T-helper 17 cell (primary cell): ENCODE measurements around the gene PRKRA. TPM values are rescaled to one million over a fixed set of nuclear protein-coding genes. Genes with fewer than 3 reads are reported as not detected.

Source experiments
- ATAC-seq: fragments of 150-1000 bp; cut with Tn5 transposase; 2 replicates; pipeline ENCODE4 v1.10.0; 2021; ENCODE audit warnings: mild to moderate bottlenecking, moderate library complexity
- DNase-seq, 3 donors: peaks; one replicate each; pipeline versions ENCODE4 v3.0.0 to v3.0.0-alpha.2; 2020 to 2021
- H3K9me3 ChIP-seq: one replicate; pipeline ENCODE4 v1.7.0; 2013; ENCODE audit warnings: low read length, mild to moderate bottlenecking; ENCODE audit not compliant: control insufficient read depth, poor library complexity, severe bottlenecking
- H3K27ac Mint-ChIP-seq: one replicate; pipeline ENCODE4 v1.8.0; 2022; ENCODE audit warnings: mild to moderate bottlenecking, moderate library complexity, mixed read lengths
- H3K27me3 Mint-ChIP-seq: one replicate; pipeline ENCODE4 v1.8.0; 2022; ENCODE audit warnings: mixed read lengths
- H3K36me3 Mint-ChIP-seq: one replicate; pipeline ENCODE4 v1.8.0; 2022; ENCODE audit warnings: low read depth, mixed read lengths
- H3K4me1 Mint-ChIP-seq: one replicate; pipeline ENCODE4 v1.8.0; 2022; ENCODE audit warnings: mild to moderate bottlenecking, mixed read lengths
- H3K4me3 Mint-ChIP-seq: one replicate; pipeline ENCODE4 v1.8.0; 2022; ENCODE audit warnings: mild to moderate bottlenecking, moderate library complexity, mixed read lengths
- total RNA-seq, 4 donors: library from RNA in 2 of 4; stranded (reverse) in 2 of 4; gene quantifications; one replicate each; pipeline ENCODE4 v1.2.3 and lab custom pipeline; 2022 to 2026

PRKRA gene
- total RNA-seq: 100 to 1,000 TPM; 110 to 119 TPM
- 71.6 to 81.4 reads per million in 2 donors for total RNA-seq (lab: John Stamatoyannopoulos, UW)

- Mint-ChIP-seq H3K27ac (peak within 1 kb of the TSS; percentile 92), H3K36me3 (peaks cover 3% of the 10 kb centered on the region), H3K4me1 (peaks cover 25% of the 10 kb centered on the region), H3K4me3 (peak within 1 kb of the TSS; percentile 93), H3K27me3 (no peaks in the 10 kb centered on the region)
- DNase-seq: peak; percentile 92 to 96 (median 94)
- peak; percentile 85 for ATAC-seq
- H3K9me3 ChIP-seq: no peaks in the 10 kb centered on the region
Observed at GRCh38 chr2:178450774-178451525, at the start of gene PRKRA, which contains the start of gene PJVK. Gene PRKRA (minus strand): TSS chr2:178451175. CDS start chr2:178451030, 145 bp downstream. Gene PJVK (plus strand): TSS chr2:178451378. CDS start chr2:178453410, 2,032 bp downstream.

DNA sequence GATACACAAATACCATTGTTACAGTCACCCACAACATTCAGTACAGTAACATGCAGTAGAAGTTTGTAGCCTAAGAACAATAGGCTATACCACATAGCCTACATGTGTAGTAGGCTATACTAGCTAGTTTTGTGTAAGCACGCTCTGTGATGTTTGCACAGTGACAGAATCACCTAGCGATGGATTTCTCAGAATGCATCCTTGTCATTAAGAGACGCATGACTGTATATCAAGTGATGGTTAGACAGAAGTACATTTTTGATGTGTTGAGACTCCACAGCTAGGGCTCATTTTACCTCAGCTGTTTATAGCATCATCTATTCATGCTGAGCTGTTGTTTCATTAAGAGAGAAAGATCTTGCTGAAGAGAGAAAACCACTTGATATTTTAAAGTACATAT is 48.7 kb upstream of the PRKRA start:
- no peaks in the 10 kb centered on the region for H3K27me3 Mint-ChIP-seq
- no peak overlapping the region for H3K4me3 Mint-ChIP-seq
- H3K27ac Mint-ChIP-seq: no peak overlapping the region
- peaks cover 3% of the 10 kb centered on the region for H3K4me1 Mint-ChIP-seq
- ATAC-seq (no peak), DNase-seq (no peak)
- H3K9me3 ChIP-seq: no peaks in the 10 kb centered on the region
- peaks cover 4% of the 10 kb centered on the region for H3K36me3 Mint-ChIP-seq

GRCh38 chr2:178498137-178498536 is 47.2 kb upstream of the PRKRA start:
- ATAC-seq: no peak
- H3K27me3 Mint-ChIP-seq: no peaks in the 10 kb centered on the region
- no peak for DNase-seq
- no peaks in the 10 kb centered on the region for H3K9me3 ChIP-seq
- H3K4me1 Mint-ChIP-seq: peaks cover 3% of the 10 kb centered on the region
- no peak overlapping the region for H3K27ac Mint-ChIP-seq
- H3K4me3 Mint-ChIP-seq: no peak overlapping the region
- H3K36me3 Mint-ChIP-seq: peaks cover 4% of the 10 kb centered on the region

DNA sequence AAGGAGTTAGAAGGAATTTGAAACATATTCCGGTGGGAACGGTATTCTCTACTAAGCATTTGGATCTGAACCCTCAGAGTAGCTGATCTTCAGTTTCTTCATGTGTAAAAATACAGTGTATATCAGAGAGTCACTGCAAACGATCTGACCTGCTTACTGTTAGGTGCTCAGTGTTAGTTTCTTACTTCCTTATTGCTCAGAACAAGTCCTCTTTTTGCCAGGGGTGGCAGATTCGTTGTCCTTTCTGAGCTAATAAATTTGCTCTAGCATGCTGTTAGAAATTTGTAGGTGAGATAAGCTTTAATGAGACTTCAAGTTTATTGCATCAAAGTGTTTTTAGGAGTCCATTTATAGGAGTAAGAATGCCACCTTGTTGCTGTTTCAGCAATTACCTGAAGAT is 45.1 kb upstream of the PRKRA start:
- no peak for DNase-seq
- Mint-ChIP-seq H3K27me3 (no peaks in the 10 kb centered on the region), H3K36me3 (peaks cover 7% of the 10 kb centered on the region), H3K4me3 (no peak overlapping the region), H3K4me1 (peaks cover 3% of the 10 kb centered on the region), H3K27ac (no peak overlapping the region)
- H3K9me3 ChIP-seq: no peaks in the 10 kb centered on the region
- no peak for ATAC-seq

GRCh38 chr2:178491612-178492011 is 40.6 kb upstream of the PRKRA start:
- H3K4me3 Mint-ChIP-seq: no peak overlapping the region
- DNase-seq (no peak), ATAC-seq (no peak)
- H3K9me3 ChIP-seq: no peaks in the 10 kb centered on the region
- H3K4me1 Mint-ChIP-seq: peaks cover 21% of the 10 kb centered on the region
- peaks cover 19% of the 10 kb centered on the region for H3K36me3 Mint-ChIP-seq
- H3K27me3 Mint-ChIP-seq: no peaks in the 10 kb centered on the region
- H3K27ac Mint-ChIP-seq: no peak overlapping the region

- Mint-ChIP-seq H3K4me1 (peaks cover 54% of the 10 kb centered on the region), H3K27me3 (no peaks in the 10 kb centered on the region), H3K27ac (no peak overlapping the region), H3K36me3 (peaks cover 19% of the 10 kb centered on the region), H3K4me3 (no peak overlapping the region)
- no peak for ATAC-seq
- DNase-seq: no peak
- no peaks in the 10 kb centered on the region for H3K9me3 ChIP-seq
Observed at GRCh38 chr2:178485356-178485755, 34.4 kb upstream of the PRKRA start.

- Mint-ChIP-seq H3K36me3 (peaks cover 15% of the 10 kb centered on the region), H3K4me3 (no peak overlapping the region), H3K27ac (no peak overlapping the region), H3K4me1 (peaks cover 51% of the 10 kb centered on the region), H3K27me3 (no peaks in the 10 kb centered on the region)
- no peak for DNase-seq
- H3K9me3 ChIP-seq: no peaks in the 10 kb centered on the region
- no peak for ATAC-seq
Observed at GRCh38 chr2:178484245-178485041, 33.5 kb upstream of the PRKRA start.

GRCh38 chr2:178482437-178482836 is 31.5 kb upstream of the PRKRA start:
- ATAC-seq (no peak), DNase-seq (no peak)
- H3K27me3 Mint-ChIP-seq: no peaks in the 10 kb centered on the region
- peaks cover 12% of the 10 kb centered on the region for H3K36me3 Mint-ChIP-seq
- no peaks in the 10 kb centered on the region for H3K9me3 ChIP-seq
- peak overlapping the region; percentile 80 for H3K27ac Mint-ChIP-seq
- peaks cover 51% of the 10 kb centered on the region for H3K4me1 Mint-ChIP-seq
- H3K4me3 Mint-ChIP-seq: peak overlapping the region; percentile 28

GRCh38 chr2:178480227-178481181 is 29.5 kb upstream of the PRKRA start, which contains the start of gene PLEKHA3:
Gene PLEKHA3 (plus strand): TSS chr2:178480457. CDS start chr2:178480870, 413 bp downstream.
- Mint-ChIP-seq H3K36me3 (peaks cover 3% of the 10 kb centered on the region), H3K4me3 (peak within 1 kb of the TSS; percentile 99), H3K27ac (peak within 1 kb of the TSS; percentile 99), H3K27me3 (no peaks in the 10 kb centered on the region), H3K4me1 (peaks cover 41% of the 10 kb centered on the region)
- peak; percentile 66 for ATAC-seq
- peak; percentile 50 to 73 (median 73) for DNase-seq
- H3K9me3 ChIP-seq: no peaks in the 10 kb centered on the region

DNA sequence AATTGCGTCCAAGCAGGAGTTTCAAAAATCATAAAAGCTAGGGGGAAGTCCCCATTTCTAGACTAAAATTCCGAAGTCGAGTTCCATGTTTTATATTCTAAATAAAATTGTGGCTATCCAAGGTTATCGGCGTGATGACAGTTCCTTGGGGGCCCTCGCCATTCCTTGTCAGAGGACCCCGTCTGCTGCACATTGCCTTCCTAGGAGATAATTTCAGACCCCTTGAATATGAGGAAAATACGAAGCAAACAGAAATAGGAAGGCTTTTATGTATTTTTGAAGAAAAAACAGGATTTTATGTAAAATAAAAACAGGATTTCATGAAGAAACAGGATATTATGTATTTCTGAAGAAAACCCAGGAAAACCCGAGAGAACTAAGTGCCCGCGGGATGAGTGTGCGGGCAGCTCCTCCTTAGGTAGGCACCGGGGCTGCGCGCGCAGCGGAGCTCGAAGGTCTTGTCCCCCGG is 28.8 kb upstream of the PRKRA start:
- no peak for ATAC-seq
- no peak for DNase-seq
- Mint-ChIP-seq H3K27ac (peak overlapping the region; percentile 99), H3K4me3 (peak overlapping the region; percentile 99), H3K4me1 (peaks cover 38% of the 10 kb centered on the region), H3K27me3 (no peaks in the 10 kb centered on the region), H3K36me3 (peaks cover 2% of the 10 kb centered on the region)
- H3K9me3 ChIP-seq: no peaks in the 10 kb centered on the region

GRCh38 chr2:178479275-178479616 is 28.3 kb upstream of the PRKRA start:
- peaks cover 2% of the 10 kb centered on the region for H3K36me3 Mint-ChIP-seq
- DNase-seq (no peak), ATAC-seq (no peak)
- no peaks in the 10 kb centered on the region for H3K9me3 ChIP-seq
- H3K27me3 Mint-ChIP-seq: no peaks in the 10 kb centered on the region
- H3K27ac Mint-ChIP-seq: peak overlapping the region; percentile 99
- H3K4me3 Mint-ChIP-seq: peak overlapping the region; percentile 99
- H3K4me1 Mint-ChIP-seq: peaks cover 33% of the 10 kb centered on the region

- ATAC-seq (peak; percentile 82), DNase-seq (peak; percentile 75 to 87 (median 82))
- H3K9me3 ChIP-seq: no peaks in the 10 kb centered on the region
- Mint-ChIP-seq H3K4me1 (peaks cover 32% of the 10 kb centered on the region), H3K36me3 (peaks cover 2% of the 10 kb centered on the region), H3K27me3 (no peaks in the 10 kb centered on the region), H3K4me3 (peak within 1 kb of the TSS; percentile 99), H3K27ac (peak within 1 kb of the TSS; percentile 99)
Observed at GRCh38 chr2:178478439-178479274, 27.7 kb upstream of the PRKRA start, which contains the start of gene FKBP7. Gene FKBP7 (minus strand): TSS chr2:178478600. CDS start chr2:178478499, 101 bp downstream.
